Measurements from ENCODE around the gene MYH15. TPM values are rescaled to one million over a fixed set of nuclear protein-coding genes. Genes with fewer than 3 reads are reported as not detected.
A peak's percentile ranks its signal among the peaks of the same experiment; 100 is the strongest.

The MYH15 gene
- total RNA-seq, 1 donor, result 0.99 TPM

GRCh38 chr3:108407886-108408285, 102.5 kb downstream of the MYH15 start:
- DNase-seq (ENCODE audit: low read depth), result no peak
- no peak overlapping the region for H3K4me3 ChIP-seq (ENCODE audit: low read depth, low read length)
- TF ChIP-seq, protein P1, sequence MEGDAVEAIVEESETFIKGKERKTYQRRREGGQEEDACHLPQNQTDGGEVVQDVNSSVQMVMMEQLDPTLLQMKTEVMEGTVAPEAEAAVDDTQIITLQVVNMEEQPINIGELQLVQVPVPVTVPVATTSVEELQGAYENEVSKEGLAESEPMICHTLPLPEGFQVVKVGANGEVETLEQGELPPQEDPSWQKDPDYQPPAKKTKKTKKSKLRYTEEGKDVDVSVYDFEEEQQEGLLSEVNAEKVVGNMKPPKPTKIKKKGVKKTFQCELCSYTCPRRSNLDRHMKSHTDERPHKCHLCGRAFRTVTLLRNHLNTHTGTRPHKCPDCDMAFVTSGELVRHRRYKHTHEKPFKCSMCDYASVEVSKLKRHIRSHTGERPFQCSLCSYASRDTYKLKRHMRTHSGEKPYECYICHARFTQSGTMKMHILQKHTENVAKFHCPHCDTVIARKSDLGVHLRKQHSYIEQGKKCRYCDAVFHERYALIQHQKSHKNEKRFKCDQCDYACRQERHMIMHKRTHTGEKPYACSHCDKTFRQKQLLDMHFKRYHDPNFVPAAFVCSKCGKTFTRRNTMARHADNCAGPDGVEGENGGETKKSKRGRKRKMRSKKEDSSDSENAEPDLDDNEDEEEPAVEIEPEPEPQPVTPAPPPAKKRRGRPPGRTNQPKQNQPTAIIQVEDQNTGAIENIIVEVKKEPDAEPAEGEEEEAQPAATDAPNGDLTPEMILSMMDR (IDR thresholded peaks at IDR 0.05; ENCODE audit: insufficient read depth, low read length), result no peak

GRCh38 chr3:108406661-108407206, 103.7 kb downstream of the MYH15 start:
- TF ChIP-seq, protein P1 (IDR thresholded peaks at IDR 0.05; ENCODE audit: insufficient read depth, low read length), result peak; percentile 80
- no peak overlapping the region for H3K4me3 ChIP-seq (ENCODE audit: low read depth, low read length)
- DNase-seq (ENCODE audit: low read depth), result peak; percentile 83

- H3K4me3 ChIP-seq (ENCODE audit: low read depth, low read length), result no peak overlapping the region
- TF ChIP-seq, protein P1 (IDR thresholded peaks at IDR 0.05; ENCODE audit: insufficient read depth, low read length), result no peak
- no peak for DNase-seq (ENCODE audit: low read depth)
These were observed 104.2 kb downstream of the MYH15 start for GRCh38 chr3:108406063-108406660.

DNA sequence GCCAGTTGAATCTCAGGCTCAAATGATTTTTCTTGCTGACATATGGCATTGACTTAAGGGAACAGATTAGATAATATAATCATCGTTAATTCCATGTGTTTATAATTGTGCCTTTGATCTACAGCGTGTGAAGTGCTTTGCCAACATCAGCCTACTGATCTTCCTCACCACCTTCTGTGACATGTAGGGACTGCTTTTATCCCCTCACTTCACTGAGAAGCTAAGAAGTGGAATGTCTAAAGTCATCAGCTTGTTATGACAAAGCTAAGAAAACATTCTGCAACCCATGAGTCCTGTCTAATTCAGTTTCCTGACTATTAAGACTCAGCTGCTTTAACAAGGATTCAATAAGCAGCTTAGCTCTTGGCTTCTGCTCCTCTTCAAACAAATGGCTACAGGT, 106.0 kb downstream of the MYH15 start:
- no peak for DNase-seq (ENCODE audit: low read depth)
- no peak overlapping the region for H3K4me3 ChIP-seq (ENCODE audit: low read depth, low read length)
- TF ChIP-seq, protein P1 (IDR thresholded peaks at IDR 0.05; ENCODE audit: insufficient read depth, low read length), result no peak

GRCh38 chr3:108403686-108404345, 106.6 kb downstream of the MYH15 start:
- no peak for DNase-seq (ENCODE audit: low read depth)
- H3K4me3 ChIP-seq (ENCODE audit: low read depth, low read length), result no peak overlapping the region
- TF ChIP-seq, protein P1 (IDR thresholded peaks at IDR 0.05; ENCODE audit: insufficient read depth, low read length), result no peak

GRCh38 chr3:108403198-108403597, 107.2 kb downstream of the MYH15 start:
- TF ChIP-seq, protein P1 (IDR thresholded peaks at IDR 0.05; ENCODE audit: insufficient read depth, low read length), result no peak
- no peak overlapping the region for H3K4me3 ChIP-seq (ENCODE audit: low read depth, low read length)
- no peak for DNase-seq (ENCODE audit: low read depth)

Measured in fibroblast of the aortic adventitia (primary cell).